Keratinocyte (primary cell): ENCODE data around the gene SMYD3. TPM values are rescaled to one million over a fixed set of nuclear protein-coding genes. Genes with fewer than 3 reads are reported as not detected.

ENCODE experiments used
- DNase-seq: peaks from one replicate; pipeline ENCODE4 v3.0.0-alpha.2; 2011; ENCODE audit warnings: low read depth, missing footprints, low spot score
- FAIRE-seq: peaks from 2 replicates; lab custom pipeline; 2011; peaks lifted over from hg19 to GRCh38; lab: Jason Lieb, UNC
- H2AFZ ChIP-seq: 2 replicates; pipeline ENCODE4 v1.6.0; 2012; ENCODE audit warnings: low read length, control low read depth, inconsistent platforms; ENCODE audit not compliant: control insufficient read depth
- H3K27ac ChIP-seq: 2 replicates; pipeline ENCODE4 v1.5.1; 2011; ENCODE audit warnings: low read length; ENCODE audit not compliant: control insufficient read depth, insufficient read depth
- H3K27me3 ChIP-seq: 3 replicates; pipeline ENCODE4 v1.6.0; 2011; ENCODE audit warnings: low read length; ENCODE audit not compliant: control insufficient read depth, insufficient read depth; ENCODE audit errors: extremely low read depth
- H3K36me3 ChIP-seq, 2 experiments: 2 replicates in 1 of 2; 3 replicates in 1 of 2; pipeline ENCODE4 v1.5.1; 2011; ENCODE audit warnings: low read length in 2 of 2, mild to moderate bottlenecking in 1 of 2; ENCODE audit not compliant: control insufficient read depth in 2 of 2, insufficient read depth in 2 of 2; ENCODE audit errors: extremely low read depth in 1 of 2
- H3K4me1 ChIP-seq: 3 replicates; pipeline ENCODE4 v1.5.1; 2011; ENCODE audit warnings: low read length; ENCODE audit not compliant: control insufficient read depth, insufficient read depth; ENCODE audit errors: extremely low read depth
- H3K4me2 ChIP-seq: 3 replicates; pipeline ENCODE4 v1.6.0; 2011; ENCODE audit warnings: low read depth, low read length; ENCODE audit not compliant: control insufficient read depth, insufficient read depth; ENCODE audit errors: extremely low read depth
- H3K4me3 ChIP-seq, 3 experiments: fragments of 200-600 bp in 1 of 3; sonication (generic) in 1 of 3; 2 replicates in 2 of 3; 3 replicates in 1 of 3; pipeline ENCODE4 v1.5.1; 2011 to 2016; ENCODE audit warnings: low read length in 3 of 3, mild to moderate bottlenecking in 3 of 3, control low read depth in 2 of 3, inconsistent platforms in 1 of 3, low read depth in 1 of 3, mixed read lengths in 1 of 3, mixed run types in 1 of 3, moderate library complexity in 1 of 3; ENCODE audit not compliant: control insufficient read depth in 2 of 3, insufficient read depth in 2 of 3; ENCODE audit errors: extremely low read depth in 1 of 3
- H3K79me2 ChIP-seq: 2 replicates; pipeline ENCODE4 v1.6.0; 2012; ENCODE audit warnings: low read length; ENCODE audit not compliant: control insufficient read depth, insufficient read depth
- H3K9ac ChIP-seq: 3 replicates; pipeline ENCODE4 v1.6.0; 2011; ENCODE audit warnings: low read length; ENCODE audit not compliant: control insufficient read depth, insufficient read depth; ENCODE audit errors: extremely low read depth
- H3K9me1 ChIP-seq: 3 replicates; pipeline ENCODE4 v1.6.0; 2011; ENCODE audit warnings: low read length; ENCODE audit not compliant: control insufficient read depth, insufficient read depth; ENCODE audit errors: extremely low read depth
- H3K9me3 ChIP-seq: 2 replicates; pipeline ENCODE4 v1.5.1; 2012; ENCODE audit warnings: low read depth, low read length; ENCODE audit not compliant: control insufficient read depth
- H4K20me1 ChIP-seq: 3 replicates; pipeline ENCODE4 v1.6.0; 2011; ENCODE audit warnings: low read length; ENCODE audit not compliant: control insufficient read depth, insufficient read depth; ENCODE audit errors: extremely low read depth
- EZH2 ChIP-seq: IDR thresholded peaks from one replicate; pipeline ENCODE4 v1.6.1; 2012; ENCODE audit warnings: inconsistent platforms, mild to moderate bottlenecking, low read length, moderate library complexity
- dilution Hi-C: fragments of 300-500 bp; cut with MboI; formaldehyde crosslinking; loops from one replicate; pipeline ENCODE4 v1.7.0; 2020; ENCODE audit warnings: low sequenced_read_pairs; ENCODE audit not compliant: extremely low pct_ligation_motif_present
- polyA plus RNA-seq, 5 experiments: library from polyadenylated mRNA; depleted of rRNA in 3 of 5; stranded (reverse) in 3 of 5; stranded (forward) in 1 of 5; unstranded in 1 of 5; fragments of >200 nt; gene quantifications; 1 replicate in 1 of 5; 2 replicates in 3 of 5; 3 replicates in 1 of 5; pipeline versions ENCODE4 v1.2.1 to v1.2.3, GENCODE V29; 2011 to 2012; ENCODE audit warnings: missing spikeins in 2 of 5, low read depth in 1 of 5, low replicate concordance in 1 of 5
- TF ChIP-seq, protein P1 (sequence below), 3 experiments: IDR thresholded peaks in 1 of 3; conservative IDR thresholded peaks in 1 of 3; optimal IDR thresholded peaks in 1 of 3; 2 replicates in 2 of 3; 3 replicates in 1 of 3; pipeline versions ENCODE3 to v1.5.1; 2011; ENCODE audit warnings: low read length in 3 of 3, mild to moderate bottlenecking in 3 of 3, moderate library complexity in 2 of 3, control low read depth in 1 of 3, inconsistent platforms in 1 of 3; ENCODE audit not compliant: insufficient read depth in 2 of 3; ENCODE audit errors: extremely low read depth in 1 of 3

SMYD3 gene
- polyA plus RNA-seq, 1 donor (not counting 4 experiments of a cell fraction or from before 2014, with no cell fraction given), result 31.0 TPM

DNA sequence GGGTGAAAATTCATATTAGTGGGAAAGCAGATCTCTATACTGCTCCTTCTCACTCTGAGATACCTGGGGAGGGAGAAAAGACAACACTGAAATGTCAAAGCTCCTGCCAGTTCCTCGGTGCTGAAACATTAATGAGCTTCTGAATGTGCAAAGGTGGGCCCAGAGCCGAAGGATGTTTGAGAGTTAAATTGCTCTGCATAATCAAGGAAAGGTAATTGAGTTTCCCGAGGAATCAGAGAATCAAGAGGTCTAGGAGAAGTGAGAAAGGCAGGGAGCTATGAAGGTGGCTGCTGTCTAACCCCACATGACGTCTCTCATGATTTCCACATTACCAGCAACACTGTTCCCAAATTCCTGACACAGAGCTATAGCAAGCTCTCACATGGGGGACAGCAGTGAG lies 346.7 kb downstream of the SMYD3 start:
- Histone ChIP-seq H3K27me3 (no peaks in the 10 kb centered on the region), H3K4me1 (peaks cover 39% of the 10 kb centered on the region), H2AFZ (no peak overlapping the region), H4K20me1 (no peaks in the 10 kb centered on the region), H3K4me3 (no peak overlapping the region), H3K9me1 (no peaks in the 10 kb centered on the region), H3K27ac (no peak overlapping the region), H3K9ac (no peak overlapping the region), H3K4me2 (no peak overlapping the region), H3K9me3 (no peaks in the 10 kb centered on the region), H3K79me2 (no peaks in the 10 kb centered on the region), H3K36me3 (no peaks in the 10 kb centered on the region)
- DNase-seq, result no peak
- FAIRE-seq, result no peak
- dilution Hi-C loops, result no loop called here
- TF ChIP-seq EZH2, result no peak
- TF ChIP-seq, protein P1, sequence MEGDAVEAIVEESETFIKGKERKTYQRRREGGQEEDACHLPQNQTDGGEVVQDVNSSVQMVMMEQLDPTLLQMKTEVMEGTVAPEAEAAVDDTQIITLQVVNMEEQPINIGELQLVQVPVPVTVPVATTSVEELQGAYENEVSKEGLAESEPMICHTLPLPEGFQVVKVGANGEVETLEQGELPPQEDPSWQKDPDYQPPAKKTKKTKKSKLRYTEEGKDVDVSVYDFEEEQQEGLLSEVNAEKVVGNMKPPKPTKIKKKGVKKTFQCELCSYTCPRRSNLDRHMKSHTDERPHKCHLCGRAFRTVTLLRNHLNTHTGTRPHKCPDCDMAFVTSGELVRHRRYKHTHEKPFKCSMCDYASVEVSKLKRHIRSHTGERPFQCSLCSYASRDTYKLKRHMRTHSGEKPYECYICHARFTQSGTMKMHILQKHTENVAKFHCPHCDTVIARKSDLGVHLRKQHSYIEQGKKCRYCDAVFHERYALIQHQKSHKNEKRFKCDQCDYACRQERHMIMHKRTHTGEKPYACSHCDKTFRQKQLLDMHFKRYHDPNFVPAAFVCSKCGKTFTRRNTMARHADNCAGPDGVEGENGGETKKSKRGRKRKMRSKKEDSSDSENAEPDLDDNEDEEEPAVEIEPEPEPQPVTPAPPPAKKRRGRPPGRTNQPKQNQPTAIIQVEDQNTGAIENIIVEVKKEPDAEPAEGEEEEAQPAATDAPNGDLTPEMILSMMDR (optimal IDR thresholded peaks at IDR 0.05 in 1 of 3, IDR thresholded peaks at IDR 0.05 in 1 of 3, conservative IDR thresholded peaks at IDR 0.05 in 1 of 3; ENCODE audit: extremely low read depth in 1 of 3, insufficient read depth in 2 of 3, low read length in 3 of 3), result no peak

DNA sequence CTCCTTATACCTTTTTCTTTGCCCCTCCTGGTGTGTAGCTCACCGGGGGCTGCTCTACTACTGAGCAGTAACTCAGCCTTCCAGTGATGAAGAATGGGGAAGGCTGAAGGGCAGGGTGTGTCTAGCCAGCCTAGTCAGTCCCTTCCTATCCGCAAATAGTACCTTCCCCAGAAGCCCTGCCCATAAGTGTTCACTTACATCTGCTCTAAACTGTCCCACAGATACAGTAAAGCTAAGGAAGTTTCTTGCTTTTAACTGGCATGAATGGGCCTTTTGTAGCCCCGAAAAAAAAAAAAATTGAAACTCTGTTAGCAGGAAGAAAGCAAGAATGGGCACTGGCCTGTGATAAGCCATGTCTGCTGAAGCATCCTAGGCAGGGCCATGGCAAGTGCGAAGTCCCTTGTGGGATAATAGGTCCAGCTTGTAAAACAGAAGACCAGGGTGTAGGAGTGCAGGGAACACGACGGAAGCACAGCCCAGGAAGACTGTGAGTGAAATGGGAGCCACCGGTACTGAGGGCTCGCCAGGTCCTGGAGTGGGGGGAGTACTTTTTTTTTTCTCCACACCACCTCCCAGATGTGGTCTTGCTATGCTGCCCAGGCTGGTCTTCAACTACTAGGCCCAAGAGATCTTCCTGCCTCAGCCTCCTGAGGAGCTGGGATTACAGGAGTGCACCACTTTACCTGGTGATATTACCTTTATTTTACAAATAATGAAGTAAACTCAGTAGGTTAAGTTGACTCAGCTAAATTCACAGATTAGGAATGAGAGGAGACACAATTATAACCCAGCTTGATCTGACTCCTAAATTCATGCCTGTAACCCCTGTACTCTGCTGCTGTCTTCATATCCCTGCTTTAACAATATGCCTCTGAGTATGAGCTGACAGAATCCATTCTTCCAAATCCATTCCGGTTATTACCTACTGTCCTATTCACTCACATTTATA lies 347.5 kb downstream of the SMYD3 start:
- Histone ChIP-seq H3K36me3 (no peaks in the 10 kb centered on the region), H4K20me1 (no peaks in the 10 kb centered on the region), H3K4me2 (peak overlapping the region; percentile 3), H3K4me1 (peaks cover 37% of the 10 kb centered on the region), H3K4me3 (no peak overlapping the region), H3K27me3 (no peaks in the 10 kb centered on the region), H3K27ac (no peak overlapping the region), H3K9ac (no peak overlapping the region), H3K9me1 (no peaks in the 10 kb centered on the region), H3K79me2 (no peaks in the 10 kb centered on the region), H2AFZ (no peak overlapping the region), H3K9me3 (no peaks in the 10 kb centered on the region)
- dilution Hi-C loops, result no loop called here
- FAIRE-seq (peak; percentile 58), DNase-seq (no peak)
- no peak for TF ChIP-seq EZH2
- TF ChIP-seq, protein P1 (optimal IDR thresholded peaks at IDR 0.05 in 1 of 3, IDR thresholded peaks at IDR 0.05 in 1 of 3, conservative IDR thresholded peaks at IDR 0.05 in 1 of 3; ENCODE audit: extremely low read depth in 1 of 3, insufficient read depth in 2 of 3, low read length in 3 of 3), result no peak
